Natural killer cell (primary cell): ENCODE measurements around the gene CXorf66. TPM values are rescaled to one million over a fixed set of nuclear protein-coding genes. Genes with fewer than 3 reads are reported as not detected.

ENCODE experiments used
- ATAC-seq, 3 donors: fragments of 150-1000 bp in 2 of 3; fragments of 200-7000 bp in 1 of 3; cut with Tn5 transposase; 1 replicate in 1 of 3; 2 replicates in 2 of 3; pipeline ENCODE4 v1.10.0; 2021; ENCODE audit warnings: mild to moderate bottlenecking in 2 of 3, moderate library complexity in 2 of 3
- DNase-seq, 2 donors: peaks; one replicate each; pipeline versions ENCODE4 v3.0.0 to v3.0.0-alpha.2; 2013 to 2021; ENCODE audit warnings: mixed read lengths in 1 of 2
- H3K27ac ChIP-seq: one replicate; pipeline ENCODE4 v1.5.1; 2013; ENCODE audit warnings: mild to moderate bottlenecking, low read length
- H3K27me3 ChIP-seq: one replicate; pipeline ENCODE4 v1.6.1; 2013; ENCODE audit warnings: low read length; ENCODE audit not compliant: control insufficient read depth, insufficient read depth
- H3K36me3 ChIP-seq: one replicate; pipeline ENCODE4 v1.6.1; 2013; ENCODE audit warnings: low read length; ENCODE audit not compliant: control insufficient read depth, insufficient read depth
- H3K4me1 ChIP-seq: one replicate; pipeline ENCODE4 v1.6.1; 2013; ENCODE audit warnings: low read length; ENCODE audit not compliant: control insufficient read depth, insufficient read depth
- H3K4me3 ChIP-seq: one replicate; pipeline ENCODE4 v1.5.1; 2013; ENCODE audit warnings: low read length
- H3K9me3 ChIP-seq: one replicate; pipeline ENCODE4 v1.6.1; 2013; ENCODE audit warnings: low read length; ENCODE audit not compliant: control insufficient read depth, insufficient read depth
- H3K27ac Mint-ChIP-seq, 2 donors: one replicate each; pipeline ENCODE4 v1.8.0; 2022; ENCODE audit warnings: mild to moderate bottlenecking in 2 of 2, mixed read lengths in 2 of 2, moderate library complexity in 1 of 2
- H3K27me3 Mint-ChIP-seq, 2 donors: one replicate each; pipeline ENCODE4 v1.8.0; 2022; ENCODE audit warnings: low read depth in 2 of 2, mixed read lengths in 2 of 2
- H3K36me3 Mint-ChIP-seq: one replicate; pipeline ENCODE4 v1.8.0; 2022; ENCODE audit warnings: mixed read lengths
- H3K4me1 Mint-ChIP-seq, 2 donors: one replicate each; pipeline ENCODE4 v1.8.0; 2022; ENCODE audit warnings: mixed read lengths in 2 of 2
- H3K4me3 Mint-ChIP-seq: one replicate; pipeline ENCODE4 v1.8.0; 2022; ENCODE audit warnings: mild to moderate bottlenecking, moderate library complexity, mixed read lengths
- H3K9me3 Mint-ChIP-seq, 2 donors: one replicate each; pipeline ENCODE4 v1.8.0; 2022; ENCODE audit warnings: mixed read lengths in 2 of 2
- WGBS: methylation state at CpG from one replicate; pipeline ENCODE4 v1.1.7; 2013; ENCODE audit warnings: missing lambda C conversion rate; ENCODE audit not compliant: insufficient coverage; 5-methylcytosine and 5-hydroxymethylcytosine counted together
- intact Hi-C: fragments of 100-400 bp; cut with micrococcal nuclease; formaldehyde crosslinking; loops from one replicate; pipeline ENCODE4 v1.14.2; 2022
- total RNA-seq, 4 donors: library from RNA; stranded (reverse); fragments of 120-200 nt in 1 of 4; gene quantifications; one replicate each; pipeline versions ENCODE4 v1.2.3 to v1.2.4, GENCODE V29; 2013 to 2022
- TF ChIP-seq, protein P1 (sequence below): fragments of 200-600 bp; IDR thresholded peaks from one replicate; pipeline ENCODE4 v1.8.0; 2022; ENCODE audit warnings: antibody characterized with exemption

CXorf66 gene
- total RNA-seq, 3 donors from 2014 or later (not counting 1 experiment from before 2014, with no cell fraction given): not detected

DNA sequence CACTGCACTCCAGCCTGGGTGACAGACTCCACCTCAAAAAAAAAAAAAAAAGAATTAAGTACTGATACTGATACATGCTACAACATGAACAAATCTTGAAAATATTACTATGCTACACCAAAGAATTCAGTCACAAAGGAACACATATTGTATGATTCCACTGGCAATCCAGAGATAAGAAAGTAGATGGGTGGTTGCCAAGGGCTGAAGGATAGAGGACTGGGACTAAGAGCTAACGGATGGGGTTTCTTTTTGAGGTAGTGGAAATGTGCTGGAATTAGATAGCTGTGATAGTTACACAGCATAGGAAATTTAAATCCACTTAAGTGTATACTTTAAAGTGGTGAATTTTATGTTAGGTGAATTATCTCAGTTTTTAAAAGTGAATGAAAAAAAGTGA is 45.0 kb downstream of the CXorf66 start:
- Mint-ChIP-seq H3K4me3 (no peak overlapping the region), H3K36me3 (no peaks in the 10 kb centered on the region), H3K27me3 (no peaks in the 10 kb centered on the region), H3K27ac (no peak overlapping the region), H3K9me3 (no peaks in the 10 kb centered on the region), H3K4me1 (peaks cover 21 to 33% of the 10 kb centered on the region in 2 donors)
- Histone ChIP-seq H3K9me3 (no peaks in the 10 kb centered on the region), H3K27ac (no peak overlapping the region), H3K4me1 (no peaks in the 10 kb centered on the region), H3K4me3 (no peak overlapping the region), H3K36me3 (no peaks in the 10 kb centered on the region), H3K27me3 (no peaks in the 10 kb centered on the region)
- DNase-seq: no peak
- intact Hi-C loops: no loop called here
- TF ChIP-seq, protein P1, sequence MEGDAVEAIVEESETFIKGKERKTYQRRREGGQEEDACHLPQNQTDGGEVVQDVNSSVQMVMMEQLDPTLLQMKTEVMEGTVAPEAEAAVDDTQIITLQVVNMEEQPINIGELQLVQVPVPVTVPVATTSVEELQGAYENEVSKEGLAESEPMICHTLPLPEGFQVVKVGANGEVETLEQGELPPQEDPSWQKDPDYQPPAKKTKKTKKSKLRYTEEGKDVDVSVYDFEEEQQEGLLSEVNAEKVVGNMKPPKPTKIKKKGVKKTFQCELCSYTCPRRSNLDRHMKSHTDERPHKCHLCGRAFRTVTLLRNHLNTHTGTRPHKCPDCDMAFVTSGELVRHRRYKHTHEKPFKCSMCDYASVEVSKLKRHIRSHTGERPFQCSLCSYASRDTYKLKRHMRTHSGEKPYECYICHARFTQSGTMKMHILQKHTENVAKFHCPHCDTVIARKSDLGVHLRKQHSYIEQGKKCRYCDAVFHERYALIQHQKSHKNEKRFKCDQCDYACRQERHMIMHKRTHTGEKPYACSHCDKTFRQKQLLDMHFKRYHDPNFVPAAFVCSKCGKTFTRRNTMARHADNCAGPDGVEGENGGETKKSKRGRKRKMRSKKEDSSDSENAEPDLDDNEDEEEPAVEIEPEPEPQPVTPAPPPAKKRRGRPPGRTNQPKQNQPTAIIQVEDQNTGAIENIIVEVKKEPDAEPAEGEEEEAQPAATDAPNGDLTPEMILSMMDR: no peak
- ATAC-seq: no peak
- no CpG with 5 or more reads among the region's 1 CpG for WGBS

DNA sequence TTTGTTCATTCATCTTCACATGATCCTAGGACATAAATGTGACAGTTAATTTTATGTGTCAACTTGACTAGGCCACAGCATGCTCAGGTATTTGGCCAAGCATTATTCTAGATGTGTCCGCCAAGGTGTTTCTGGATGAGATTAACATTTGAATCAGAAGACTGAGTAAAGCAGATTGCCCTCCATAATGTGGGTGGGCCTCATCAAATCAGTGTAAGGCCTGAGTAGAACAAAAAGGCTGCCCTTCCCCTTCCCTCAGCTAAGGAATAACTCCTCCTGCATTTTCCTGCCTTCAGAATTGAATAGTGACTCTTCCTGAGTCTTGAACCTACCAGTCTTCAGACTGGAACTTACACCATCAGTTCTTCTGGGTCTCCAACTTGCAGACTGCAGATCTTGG is 50.9 kb downstream of the CXorf66 start:
- ATAC-seq (no peak), DNase-seq (no peak)
- no peak overlapping the region for H3K27ac ChIP-seq
- Mint-ChIP-seq H3K36me3 (no peaks in the 10 kb centered on the region), H3K4me1 (peaks cover 10 to 22% of the 10 kb centered on the region in 2 donors), H3K27ac (no peak overlapping the region), H3K27me3 (no peaks in the 10 kb centered on the region), H3K4me3 (no peak overlapping the region), H3K9me3 (no peaks in the 10 kb centered on the region)
- TF ChIP-seq, protein P1: no peak
- H3K36me3 ChIP-seq: no peaks in the 10 kb centered on the region
- H3K9me3 ChIP-seq: no peaks in the 10 kb centered on the region
- intact Hi-C loops: no loop called here
- WGBS: 80% methylated on average over 1 of the region's 1 CpG
- no peaks in the 10 kb centered on the region for H3K27me3 ChIP-seq
- H3K4me1 ChIP-seq: no peaks in the 10 kb centered on the region
- H3K4me3 ChIP-seq: no peak overlapping the region

DNA sequence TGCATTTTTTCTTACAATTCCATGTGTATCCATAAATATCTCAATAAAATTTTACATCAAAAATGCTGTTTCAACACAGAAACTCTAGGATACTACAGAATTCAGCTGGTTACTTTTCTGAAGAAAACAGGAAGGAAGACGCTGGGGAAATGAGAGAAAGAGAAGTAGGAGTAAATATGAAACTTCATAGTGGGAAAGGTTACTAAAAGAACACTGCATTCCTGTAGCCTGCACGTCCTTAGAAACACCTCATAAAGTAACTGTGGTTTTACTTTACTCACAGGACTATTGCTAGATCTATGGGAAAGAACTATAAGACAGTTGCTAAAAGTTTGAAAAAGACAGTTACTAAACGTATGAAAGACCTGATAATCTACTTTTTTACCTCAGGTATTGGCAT is 55.6 kb downstream of the CXorf66 start:
- no CpG with 5 or more reads among the region's 3 CpGs for WGBS
- no peak for ATAC-seq

DNA sequence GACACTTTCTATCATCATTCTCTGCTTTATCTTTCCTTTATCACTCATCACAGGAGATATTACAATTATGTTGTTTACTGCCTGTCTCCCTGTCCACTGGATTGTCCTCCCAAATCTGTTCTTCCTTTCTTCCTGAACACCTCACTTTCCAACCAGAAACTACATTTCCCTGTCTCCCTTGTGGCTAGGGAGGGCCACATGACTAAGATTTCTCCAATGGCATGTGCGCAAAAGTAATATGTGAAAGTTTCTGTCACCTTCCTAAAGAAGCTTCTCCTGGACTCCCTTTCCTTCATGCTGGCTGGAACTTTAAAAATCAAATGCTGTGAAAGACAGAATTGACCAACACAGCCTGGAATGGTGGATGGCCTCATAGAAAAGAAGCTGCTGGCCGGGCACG is 58.2 kb downstream of the CXorf66 start:
- intact Hi-C loops: no loop called here
- Histone ChIP-seq H3K27ac (no peak overlapping the region), H3K9me3 (no peaks in the 10 kb centered on the region), H3K4me1 (peaks cover 2% of the 10 kb centered on the region), H3K36me3 (no peaks in the 10 kb centered on the region), H3K27me3 (no peaks in the 10 kb centered on the region), H3K4me3 (no peak overlapping the region)
- Mint-ChIP-seq H3K36me3 (no peaks in the 10 kb centered on the region), H3K9me3 (no peaks in the 10 kb centered on the region), H3K4me1 (peaks cover 0 to 31% of the 10 kb centered on the region in 2 donors), H3K27ac (peak overlapping the region in 1 of 2 donors; percentile 42), H3K27me3 (no peaks in the 10 kb centered on the region), H3K4me3 (no peak overlapping the region)
- DNase-seq (no peak), ATAC-seq (no peak)
- TF ChIP-seq, protein P1: no peak
- 98% methylated on average over 3 of the region's 3 CpGs for WGBS

More for the DNA sequence above, 55.6 kb downstream of the CXorf66 start:
- Mint-ChIP-seq H3K4me1 (peaks cover 0 to 29% of the 10 kb centered on the region in 2 donors), H3K36me3 (no peaks in the 10 kb centered on the region), H3K4me3 (no peak overlapping the region), H3K27me3 (no peaks in the 10 kb centered on the region), H3K27ac (no peak overlapping the region), H3K9me3 (no peaks in the 10 kb centered on the region)
- intact Hi-C loops: no loop called here
- Histone ChIP-seq H3K4me3 (no peak overlapping the region), H3K36me3 (no peaks in the 10 kb centered on the region), H3K27me3 (no peaks in the 10 kb centered on the region), H3K27ac (no peak overlapping the region), H3K4me1 (peaks cover 2% of the 10 kb centered on the region), H3K9me3 (no peaks in the 10 kb centered on the region)
- no peak for DNase-seq
- TF ChIP-seq, protein P1: no peak
